NCI-H1105 treated with DMSO at 0.1 percent for 48 hours (cell line): ENCODE measurements around the gene PUDP.
A peak's percentile ranks its signal among the peaks of the same experiment; 100 is the strongest.

Experiments used
- DNase-seq: peaks from one replicate; lab custom pipeline; 2025; lab: John Stamatoyannopoulos, UW

PUDP gene

GRCh38 chrX:7146703-7147412 lies 1.1 kb downstream of the PUDP start:
- DNase-seq: no peak

GRCh38 chrX:7146020-7146702 lies 1.8 kb downstream of the PUDP start:
- DNase-seq: no peak

GRCh38 chrX:7145454-7145853 lies 2.5 kb downstream of the PUDP start:
- no peak for DNase-seq

GRCh38 chrX:7143941-7144525 lies 3.9 kb downstream of the PUDP start:
- no peak for DNase-seq

GRCh38 chrX:7143076-7143475 lies 4.9 kb downstream of the PUDP start:
- no peak for DNase-seq

GRCh38 chrX:7139202-7140081 lies 8.5 kb downstream of the PUDP start:
- no peak for DNase-seq

GRCh38 chrX:7134981-7135380 lies 13.0 kb downstream of the PUDP start:
- DNase-seq: no peak

GRCh38 chrX:7133050-7133440 lies 14.9 kb downstream of the PUDP start:
- DNase-seq: no peak

GRCh38 chrX:7132335-7133049 lies 15.5 kb downstream of the PUDP start:
- DNase-seq: no peak

GRCh38 chrX:7131621-7132020 lies 16.3 kb downstream of the PUDP start:
- no peak for DNase-seq

- DNase-seq: no peak
Measured at GRCh38 chrX:7127056-7127455, 20.9 kb downstream of the PUDP start.

- DNase-seq: no peak
Measured at GRCh38 chrX:7120878-7121219, 27.1 kb downstream of the PUDP start.

- DNase-seq: peak; percentile 78
Measured at GRCh38 chrX:7119950-7120877, 27.7 kb downstream of the PUDP start.

GRCh38 chrX:7117587-7117986 lies 30.4 kb downstream of the PUDP start:
- DNase-seq: no peak

GRCh38 chrX:7116081-7116480 lies 31.9 kb downstream of the PUDP start:
- no peak for DNase-seq

- no peak for DNase-seq
Measured at GRCh38 chrX:7115557-7115956, 32.4 kb downstream of the PUDP start.

GRCh38 chrX:7112071-7112470 lies 35.9 kb downstream of the PUDP start:
- no peak for DNase-seq

GRCh38 chrX:7111518-7111917 lies 36.4 kb downstream of the PUDP start:
- no peak for DNase-seq

- DNase-seq: no peak
Measured at GRCh38 chrX:7110821-7111276, 37.1 kb downstream of the PUDP start.
